NB4 (cell line): Measurements from ENCODE around the gene BRD1.

Source experiments
- DNase-seq: peaks from one replicate; pipeline ENCODE4 v3.0.0; 2010; ENCODE audit warnings: low read depth
- H3K4me3 ChIP-seq: one replicate; pipeline ENCODE4 v1.5.1; 2011; ENCODE audit warnings: mild to moderate bottlenecking, low read depth, low read length, moderate library complexity
- CTCF ChIP-seq: IDR thresholded peaks from one replicate; pipeline ENCODE4 v1.5.1; 2012; ENCODE audit warnings: low read depth, low read length
- MAX ChIP-seq: IDR thresholded peaks from 2 replicates; pipeline ENCODE4 v1.6.1; 2011; ENCODE audit warnings: low read depth, low read length
- MYC ChIP-seq: IDR thresholded peaks from 2 replicates; pipeline ENCODE4 v1.6.1; 2011; ENCODE audit warnings: low read depth, low read length
- POLR2A ChIP-seq: IDR thresholded peaks from 2 replicates; pipeline ENCODE4 v1.6.1; 2011; ENCODE audit warnings: mild to moderate bottlenecking; ENCODE audit not compliant: insufficient read length; ENCODE audit errors: extremely low read depth

BRD1 gene

GRCh38 chr22:49827853-49828598 lies at the start of gene BRD1:
BRD1 (minus strand) TSS chr22:49827873; CDS start chr22:49824317, 3,556 bp downstream.
- peak within 1 kb of the TSS; percentile 80 for H3K4me3 ChIP-seq
- TF ChIP-seq MYC, result no peak
- TF ChIP-seq POLR2A, result peak; percentile 28
- no peak for TF ChIP-seq CTCF
- no peak for TF ChIP-seq MAX
- DNase-seq, result peak; percentile 78

GRCh38 chr22:49873228-49873940 lies 45.7 kb upstream of the BRD1 start:
- H3K4me3 ChIP-seq, result no peak overlapping the region
- no peak for DNase-seq
- TF ChIP-seq CTCF, result no peak
- TF ChIP-seq MYC, result no peak
- no peak for TF ChIP-seq POLR2A
- no peak for TF ChIP-seq MAX

GRCh38 chr22:49872347-49872746 lies 44.7 kb upstream of the BRD1 start:
- TF ChIP-seq CTCF (no peak), MYC (no peak), POLR2A (no peak), MAX (no peak)
- H3K4me3 ChIP-seq, result no peak overlapping the region
- DNase-seq, result no peak

GRCh38 chr22:49871482-49871881 lies 43.8 kb upstream of the BRD1 start:
- no peak overlapping the region for H3K4me3 ChIP-seq
- TF ChIP-seq POLR2A (no peak), MAX (no peak), MYC (no peak), CTCF (no peak)
- no peak for DNase-seq

- DNase-seq, result no peak
- no peak overlapping the region for H3K4me3 ChIP-seq
- no peak for TF ChIP-seq MYC
- no peak for TF ChIP-seq MAX
- TF ChIP-seq CTCF, result no peak
- TF ChIP-seq POLR2A, result no peak
Observed at GRCh38 chr22:49869845-49870712, 42.4 kb upstream of the BRD1 start.
